ENCODE results near the gene CARS2. TPM values are rescaled to one million over a fixed set of nuclear protein-coding genes. Genes with fewer than 3 reads are reported as not detected.
A peak's percentile ranks its signal among the peaks of the same experiment; 100 is the strongest.
"Not testable (repeated sequence)": the region's sequence is repeated elsewhere in the genome, so short reads cannot be mapped to it uniquely, and the experiment has no call there.

Gene CARS2
- total RNA-seq, 1 donor from 2014 or later = 73.6 TPM

DNA sequence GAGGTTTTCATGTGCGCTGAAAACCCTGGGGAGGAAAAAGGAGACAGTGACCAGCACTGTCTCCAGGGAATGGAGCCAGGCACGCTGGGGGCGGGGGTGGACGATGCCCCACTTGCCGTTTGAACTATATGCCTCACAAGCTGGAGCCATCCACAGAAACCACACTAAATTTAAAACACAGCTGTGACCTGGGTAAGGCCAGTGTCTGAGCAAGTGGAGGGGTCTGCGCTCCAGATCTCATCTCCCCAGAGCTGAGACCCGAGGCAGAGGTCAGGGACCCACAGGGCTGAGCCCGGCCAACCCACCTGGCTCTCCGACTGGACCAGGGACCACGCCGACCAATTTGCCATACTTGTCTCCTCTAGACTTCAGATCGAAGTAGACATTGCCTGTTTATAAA, 23.2 kb downstream of the CARS2 start:
- H3K36me3 ChIP-seq (ENCODE audit: control insufficient read depth, insufficient read depth, low read length) = peaks cover 5% of the 10 kb centered on the region
- TF ChIP-seq, protein P1, sequence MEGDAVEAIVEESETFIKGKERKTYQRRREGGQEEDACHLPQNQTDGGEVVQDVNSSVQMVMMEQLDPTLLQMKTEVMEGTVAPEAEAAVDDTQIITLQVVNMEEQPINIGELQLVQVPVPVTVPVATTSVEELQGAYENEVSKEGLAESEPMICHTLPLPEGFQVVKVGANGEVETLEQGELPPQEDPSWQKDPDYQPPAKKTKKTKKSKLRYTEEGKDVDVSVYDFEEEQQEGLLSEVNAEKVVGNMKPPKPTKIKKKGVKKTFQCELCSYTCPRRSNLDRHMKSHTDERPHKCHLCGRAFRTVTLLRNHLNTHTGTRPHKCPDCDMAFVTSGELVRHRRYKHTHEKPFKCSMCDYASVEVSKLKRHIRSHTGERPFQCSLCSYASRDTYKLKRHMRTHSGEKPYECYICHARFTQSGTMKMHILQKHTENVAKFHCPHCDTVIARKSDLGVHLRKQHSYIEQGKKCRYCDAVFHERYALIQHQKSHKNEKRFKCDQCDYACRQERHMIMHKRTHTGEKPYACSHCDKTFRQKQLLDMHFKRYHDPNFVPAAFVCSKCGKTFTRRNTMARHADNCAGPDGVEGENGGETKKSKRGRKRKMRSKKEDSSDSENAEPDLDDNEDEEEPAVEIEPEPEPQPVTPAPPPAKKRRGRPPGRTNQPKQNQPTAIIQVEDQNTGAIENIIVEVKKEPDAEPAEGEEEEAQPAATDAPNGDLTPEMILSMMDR (IDR thresholded peaks at IDR 0.05; ENCODE audit: insufficient read depth, low read length, poor library complexity, severe bottlenecking) = no peak

DNA sequence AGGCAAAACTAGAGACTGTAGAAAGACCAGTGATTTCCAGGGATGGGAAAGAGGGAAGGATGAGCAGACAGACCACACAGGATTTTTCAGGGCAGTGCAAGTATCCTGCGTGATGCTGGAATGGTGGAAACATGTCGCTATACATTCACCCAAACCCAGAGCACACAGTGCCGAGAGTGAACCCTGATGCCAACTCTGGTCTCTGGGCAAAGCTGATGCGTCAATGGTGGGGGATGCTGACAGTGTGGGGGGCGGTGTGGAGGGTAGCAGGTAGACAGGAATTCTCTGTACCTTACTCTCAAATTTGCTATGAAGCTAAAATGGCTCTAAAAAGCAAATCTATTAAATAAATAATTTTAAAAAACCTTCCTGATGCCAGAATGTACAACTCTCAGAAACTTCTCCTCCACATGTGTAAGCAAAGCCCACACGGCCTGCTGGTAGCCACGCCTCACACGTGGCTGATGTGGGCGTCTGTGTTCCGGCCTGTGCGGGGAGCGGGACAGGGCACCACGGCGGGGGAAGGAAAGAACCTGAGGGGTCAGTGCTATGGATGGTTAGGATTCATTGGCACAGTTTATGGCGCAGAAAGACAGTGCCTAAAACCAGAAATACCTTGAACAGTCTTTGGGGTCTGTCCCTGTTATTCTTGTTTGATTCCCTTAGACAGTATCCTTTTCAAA, 23.9 kb downstream of the CARS2 start:
- DNase-seq (ENCODE audit: low read depth) = no peak
- Histone ChIP-seq H3K27me3 (ENCODE audit: control insufficient read depth, insufficient read depth, low read length) (no peaks in the 10 kb centered on the region), H3K36me3 (ENCODE audit: control insufficient read depth, insufficient read depth, low read length) (peaks cover 5% of the 10 kb centered on the region), H3K4me3 (ENCODE audit: low read depth, low read length) (no peak overlapping the region)
- TF ChIP-seq, protein P1 (IDR thresholded peaks at IDR 0.05; ENCODE audit: insufficient read depth, low read length, poor library complexity, severe bottlenecking) = no peak

More for the DNA sequence above, 23.2 kb downstream of the CARS2 start:
- DNase-seq (ENCODE audit: low read depth) = no peak
- no peak overlapping the region for H3K4me3 ChIP-seq (ENCODE audit: low read depth, low read length)
- H3K27me3 ChIP-seq (ENCODE audit: control insufficient read depth, insufficient read depth, low read length) = no peaks in the 10 kb centered on the region

DNA sequence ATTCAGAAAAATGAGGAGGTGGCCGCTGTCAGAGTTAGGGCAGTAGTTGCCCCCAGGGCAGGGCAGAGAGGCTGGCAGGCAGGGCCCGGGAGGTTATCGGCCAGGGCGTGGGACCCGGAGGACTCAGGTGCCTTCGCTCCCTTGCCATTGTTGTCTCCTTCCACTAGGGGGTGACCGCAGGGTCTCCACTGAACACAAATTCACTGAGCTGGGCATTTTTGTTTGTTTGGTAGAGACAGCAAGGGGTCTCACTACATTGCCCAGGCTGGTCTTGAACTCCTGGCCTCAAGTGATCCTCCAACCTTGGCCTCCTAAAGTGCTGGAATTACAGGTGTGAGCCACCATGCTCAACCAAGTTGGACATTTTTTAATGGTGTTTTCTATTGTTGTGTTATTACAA, 25.1 kb downstream of the CARS2 start:
- no peak for DNase-seq (ENCODE audit: low read depth)
- TF ChIP-seq, protein P1 (IDR thresholded peaks at IDR 0.05; ENCODE audit: insufficient read depth, low read length, poor library complexity, severe bottlenecking) = peak; percentile 50
- H3K27me3 ChIP-seq (ENCODE audit: control insufficient read depth, insufficient read depth, low read length) = no peaks in the 10 kb centered on the region
- no peak overlapping the region for H3K4me3 ChIP-seq (ENCODE audit: low read depth, low read length)
- peaks cover 5% of the 10 kb centered on the region for H3K36me3 ChIP-seq (ENCODE audit: control insufficient read depth, insufficient read depth, low read length)

DNA sequence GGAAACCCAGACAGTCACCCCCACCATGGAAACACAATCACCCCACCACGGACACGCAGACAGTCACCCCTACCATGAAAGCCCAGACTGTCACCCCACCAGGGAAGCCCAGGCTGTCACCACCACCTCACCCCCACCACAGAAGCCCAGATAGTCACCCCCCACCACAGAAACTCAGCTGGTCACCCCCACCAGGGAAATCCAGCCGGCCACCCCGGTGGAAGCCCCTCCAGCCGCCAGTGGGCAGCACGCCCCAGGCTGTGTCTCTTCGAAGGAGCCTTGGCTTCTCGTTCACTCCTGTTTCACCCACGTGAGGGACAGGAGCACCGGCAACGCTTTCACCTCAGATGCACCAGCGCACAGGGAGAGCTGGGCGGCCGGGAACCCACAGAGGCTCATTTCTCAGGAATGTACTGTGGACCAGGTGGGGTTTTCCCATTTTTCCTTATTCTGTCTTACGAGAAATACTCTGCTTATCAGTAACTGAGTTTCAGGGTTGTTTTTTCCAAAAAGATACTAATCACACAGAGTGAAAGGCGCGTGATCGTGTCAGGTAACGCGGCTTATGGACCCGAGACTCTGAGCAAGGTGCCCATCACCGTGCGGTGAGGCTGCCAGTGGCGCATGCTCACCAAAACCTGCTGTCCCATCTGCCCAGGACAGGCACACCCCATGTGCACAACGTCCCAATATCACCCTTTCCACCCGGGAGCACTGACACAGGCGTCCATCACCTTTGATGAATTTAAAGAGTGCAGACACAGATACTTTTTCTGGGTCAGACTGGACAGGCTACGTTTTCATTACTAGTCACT, 28.0 kb downstream of the CARS2 start:
- TF ChIP-seq, protein P1 (IDR thresholded peaks at IDR 0.05; ENCODE audit: insufficient read depth, low read length, poor library complexity, severe bottlenecking) = no peak

DNA sequence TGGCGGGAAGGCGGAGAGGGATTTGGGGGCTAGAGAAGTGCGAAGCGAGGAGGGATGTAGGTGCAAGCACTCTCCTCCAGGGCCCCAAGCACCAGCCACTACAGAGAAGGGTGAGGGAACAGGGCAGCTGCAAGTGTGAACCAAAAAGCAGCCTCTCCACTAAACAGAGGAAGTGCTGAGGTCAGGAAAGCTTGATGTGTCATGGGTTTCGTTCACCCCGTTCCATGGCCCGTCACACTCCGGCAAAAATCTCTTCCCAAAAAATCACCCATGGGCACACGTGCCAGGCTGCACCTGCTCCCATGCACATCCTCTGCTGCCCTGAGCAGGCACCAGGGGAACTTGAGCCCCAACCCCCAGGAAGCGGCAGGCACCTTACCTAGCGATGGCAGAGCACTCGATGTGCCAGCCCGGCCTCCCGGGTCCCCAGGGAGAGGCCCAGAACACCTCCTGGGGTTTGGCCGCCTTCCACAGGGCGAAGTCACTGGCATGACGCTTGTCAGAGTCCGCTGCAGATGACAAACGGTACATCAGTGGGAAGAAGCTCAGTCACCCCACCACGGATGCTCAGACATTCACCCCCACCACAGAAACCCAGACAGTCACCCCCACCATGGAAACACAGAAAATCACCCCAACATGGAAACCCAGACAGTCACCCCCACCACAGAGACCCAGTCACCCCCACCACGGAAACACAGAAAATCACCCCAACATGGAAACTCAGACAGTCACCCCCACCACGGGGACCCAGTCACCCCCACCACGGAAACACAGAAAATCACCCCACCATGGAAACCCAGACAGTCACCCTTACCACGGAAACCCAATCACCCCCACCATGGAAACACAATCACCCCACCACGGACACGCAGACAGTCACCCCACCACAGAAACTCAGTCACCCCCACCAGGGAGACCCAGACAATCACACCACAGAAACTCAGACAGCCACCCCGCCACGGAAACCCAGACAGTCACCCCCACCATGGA, 29.0 kb downstream of the CARS2 start:
- Histone ChIP-seq H3K36me3 (ENCODE audit: control insufficient read depth, insufficient read depth, low read length) (peaks cover 3% of the 10 kb centered on the region), H3K27me3 (ENCODE audit: control insufficient read depth, insufficient read depth, low read length) (no peaks in the 10 kb centered on the region), H3K4me3 (ENCODE audit: low read depth, low read length) (no peak overlapping the region)
- TF ChIP-seq, protein P1 (IDR thresholded peaks at IDR 0.05; ENCODE audit: insufficient read depth, low read length, poor library complexity, severe bottlenecking) = no peak
- DNase-seq (ENCODE audit: low read depth) = no peak

More for the DNA sequence above, 28.0 kb downstream of the CARS2 start:
- no peak overlapping the region for H3K4me3 ChIP-seq (ENCODE audit: low read depth, low read length)
- H3K36me3 ChIP-seq (ENCODE audit: control insufficient read depth, insufficient read depth, low read length) = peaks cover 5% of the 10 kb centered on the region
- H3K27me3 ChIP-seq (ENCODE audit: control insufficient read depth, insufficient read depth, low read length) = no peaks in the 10 kb centered on the region
- DNase-seq (ENCODE audit: low read depth) = peak; percentile 32

DNA sequence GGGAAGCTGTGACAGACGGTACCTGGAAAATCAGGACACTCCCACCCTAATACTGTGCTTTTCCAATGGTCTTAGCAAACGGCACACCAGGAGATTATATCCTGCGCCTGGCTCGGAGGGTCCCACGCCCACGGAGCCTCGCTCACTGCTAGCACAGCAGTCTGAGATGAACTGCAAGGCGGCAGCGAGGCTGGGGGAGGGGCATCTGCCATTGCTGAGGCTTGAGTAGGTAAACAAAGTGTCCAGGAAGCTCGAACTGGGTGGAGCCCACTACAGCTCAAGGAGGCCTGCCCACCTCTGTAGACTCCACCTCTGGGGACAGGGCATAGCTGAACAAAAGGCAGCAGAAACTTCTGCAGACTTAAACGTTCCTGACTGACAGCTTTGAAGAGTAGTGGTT, 36.1 kb downstream of the CARS2 start:
- not testable (repeated sequence) for H3K36me3 ChIP-seq (ENCODE audit: control insufficient read depth, insufficient read depth, low read length); H3K4me3 ChIP-seq (ENCODE audit: low read depth, low read length); H3K27me3 ChIP-seq (ENCODE audit: control insufficient read depth, insufficient read depth, low read length); DNase-seq (ENCODE audit: low read depth)

Measured in kidney epithelial cell (primary cell).